ENCODE results near the gene KCNK7.
A peak's percentile ranks its signal among the peaks of the same experiment; 100 is the strongest.
"Not testable (repeated sequence)": the region's sequence is repeated elsewhere in the genome, so short reads cannot be mapped to it uniquely, and the experiment has no call there.

Gene KCNK7

GRCh38 chr11:65573391-65574079 is 22.1 kb downstream of the KCNK7 start:
- no peak for DNase-seq (ENCODE audit: low spot score)

GRCh38 chr11:65572356-65573051 is 23.1 kb downstream of the KCNK7 start, which contains the start of gene FAM89B:
TSS of gene FAM89B (plus strand) at chr11:65572538. CDS start at chr11:65572670, 132 bp downstream.
- DNase-seq (ENCODE audit: low spot score): peak; percentile 78

GRCh38 chr11:65571940-65572339 is 23.7 kb downstream of the KCNK7 start:
- DNase-seq (ENCODE audit: low spot score): no peak

- DNase-seq (ENCODE audit: low spot score): no peak
These were observed 24.2 kb downstream of the KCNK7 start for GRCh38 chr11:65571420-65571819.

GRCh38 chr11:65569973-65570918 is 25.4 kb downstream of the KCNK7 start, which contains the start of gene ZNRD2:
TSS of gene ZNRD2 (plus strand) at chr11:65570477. CDS start at chr11:65570492, 15 bp downstream.
- peak; percentile 92 for DNase-seq (ENCODE audit: low spot score)

- no peak for DNase-seq (ENCODE audit: low spot score)
These were observed 26.2 kb downstream of the KCNK7 start for GRCh38 chr11:65569164-65569972.

- DNase-seq (ENCODE audit: low spot score): no peak
These were observed 29.8 kb downstream of the KCNK7 start for GRCh38 chr11:65565624-65566453.

GRCh38 chr11:65564879-65565559 is 30.6 kb downstream of the KCNK7 start:
- not testable (repeated sequence) for DNase-seq (ENCODE audit: low spot score)

GRCh38 chr11:65563601-65564000 is 32.0 kb downstream of the KCNK7 start:
- DNase-seq (ENCODE audit: low spot score): no peak

GRCh38 chr11:65562788-65563187 is 32.8 kb downstream of the KCNK7 start:
- DNase-seq (ENCODE audit: low spot score): no peak

- DNase-seq (ENCODE audit: low spot score): no peak
These were observed 33.6 kb downstream of the KCNK7 start for GRCh38 chr11:65562020-65562419.

- no peak for DNase-seq (ENCODE audit: low spot score)
These were observed 34.8 kb downstream of the KCNK7 start for GRCh38 chr11:65560555-65561418.

- no peak for DNase-seq (ENCODE audit: low spot score)
These were observed 35.6 kb downstream of the KCNK7 start for GRCh38 chr11:65559951-65560537.

- DNase-seq (ENCODE audit: low spot score): no peak
These were observed 36.1 kb downstream of the KCNK7 start for GRCh38 chr11:65559535-65559934.

GRCh38 chr11:65558930-65559509 is 36.6 kb downstream of the KCNK7 start:
- no peak for DNase-seq (ENCODE audit: low spot score)

- peak; percentile 78 for DNase-seq (ENCODE audit: low spot score)
These were observed 37.3 kb downstream of the KCNK7 start, which contains the start of gene LTBP3 for GRCh38 chr11:65558002-65558929. TSS of gene LTBP3 (minus strand) at chr11:65558359. CDS start at chr11:65557959, 400 bp downstream.

Data from iPS-NIHi11 (cell line).